Mucosa of descending colon (tissue), 3 donors: ENCODE measurements around the gene DPRX. TPM values are rescaled to one million over a fixed set of nuclear protein-coding genes. Genes with fewer than 3 reads are reported as not detected.

ENCODE experiments used
- ATAC-seq: fragments of 200-7000 bp; cut with Tn5 transposase; one replicate; pipeline ENCODE4 v1.9.1; 2020; ENCODE audit warnings: mild to moderate bottlenecking, moderate library complexity
- DNase-seq, 3 donors: peaks; one replicate each; pipeline ENCODE4 v3.0.0-alpha.2; 2020
- H3K36me3 ChIP-seq: fragments of 200-600 bp; one replicate; pipeline ENCODE4 v1.8.0; 2021; ENCODE audit warnings: low read depth, mild to moderate bottlenecking
- H3K4me1 ChIP-seq: fragments of 200-600 bp; one replicate; pipeline ENCODE4 v1.8.0; 2021; ENCODE audit warnings: low read depth, mild to moderate bottlenecking
- H3K4me3 ChIP-seq: fragments of 200-600 bp; one replicate; pipeline ENCODE4 v1.8.0; 2021; ENCODE audit warnings: mild to moderate bottlenecking
- H3K9me3 ChIP-seq: fragments of 200-600 bp; one replicate; pipeline ENCODE4 v1.8.0; 2021; ENCODE audit warnings: mild to moderate bottlenecking
- intact Hi-C, 2 donors: fragments of 100-400 bp; cut with DNase I in 1 of 2; cut with micrococcal nuclease in 1 of 2; formaldehyde crosslinking; loops; one replicate each; pipeline versions ENCODE4 v1.11.0 to v1.11.1; 2022; cut with DNase I, micrococcal nuclease
- total RNA-seq, 3 donors: library from RNA; stranded (reverse); fragmentation: NEBNext Ultra II Directional in 2 of 3; extraction: Animal tissue kit (Norgen Biotek cat#: 25700) in 2 of 3; gene quantifications; one replicate each; pipeline versions ENCODE4 v1.2.1 to v1.2.4, GENCODE V29; 2021 to 2023
- TF ChIP-seq, protein P1 (sequence below): fragments of 200-600 bp; IDR thresholded peaks from one replicate; pipeline ENCODE4 v1.8.0; 2022; ENCODE audit warnings: antibody characterized with exemption, mild to moderate bottlenecking
- donor health status: DM: no; HTN: no; CAD: no; lungs with moderate emphysema.
- donor health status: DM: no; HTN: no; CAD: no.
- donor health status: DM: no; HTN: yes; CAD: no.

DPRX gene
- total RNA-seq, 3 donors from 2014 or later = not detected

DNA sequence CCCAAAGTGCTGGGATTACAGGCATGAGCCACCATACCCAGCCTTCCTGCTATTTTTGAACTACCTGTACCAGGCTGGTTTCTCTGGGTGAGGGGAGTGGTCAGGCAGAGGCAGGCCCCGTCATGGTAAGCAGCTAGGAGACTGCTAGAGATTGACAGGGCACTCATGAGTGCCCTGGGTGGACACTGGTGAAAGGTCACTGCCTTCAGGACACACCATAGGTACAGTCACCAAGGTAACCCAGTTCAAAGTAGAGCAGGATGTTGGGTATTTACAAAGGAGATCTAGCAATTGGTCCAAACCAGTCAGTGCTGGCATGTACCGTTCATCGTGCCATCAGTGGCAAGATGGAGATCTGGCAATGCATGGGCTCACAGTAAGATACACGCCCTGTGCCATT is 25.5 kb downstream of the DPRX start:
- TF ChIP-seq, protein P1, sequence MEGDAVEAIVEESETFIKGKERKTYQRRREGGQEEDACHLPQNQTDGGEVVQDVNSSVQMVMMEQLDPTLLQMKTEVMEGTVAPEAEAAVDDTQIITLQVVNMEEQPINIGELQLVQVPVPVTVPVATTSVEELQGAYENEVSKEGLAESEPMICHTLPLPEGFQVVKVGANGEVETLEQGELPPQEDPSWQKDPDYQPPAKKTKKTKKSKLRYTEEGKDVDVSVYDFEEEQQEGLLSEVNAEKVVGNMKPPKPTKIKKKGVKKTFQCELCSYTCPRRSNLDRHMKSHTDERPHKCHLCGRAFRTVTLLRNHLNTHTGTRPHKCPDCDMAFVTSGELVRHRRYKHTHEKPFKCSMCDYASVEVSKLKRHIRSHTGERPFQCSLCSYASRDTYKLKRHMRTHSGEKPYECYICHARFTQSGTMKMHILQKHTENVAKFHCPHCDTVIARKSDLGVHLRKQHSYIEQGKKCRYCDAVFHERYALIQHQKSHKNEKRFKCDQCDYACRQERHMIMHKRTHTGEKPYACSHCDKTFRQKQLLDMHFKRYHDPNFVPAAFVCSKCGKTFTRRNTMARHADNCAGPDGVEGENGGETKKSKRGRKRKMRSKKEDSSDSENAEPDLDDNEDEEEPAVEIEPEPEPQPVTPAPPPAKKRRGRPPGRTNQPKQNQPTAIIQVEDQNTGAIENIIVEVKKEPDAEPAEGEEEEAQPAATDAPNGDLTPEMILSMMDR = no peak
- no peak overlapping the region for H3K4me3 ChIP-seq
- ATAC-seq (no peak), DNase-seq (no peak)
- no peaks in the 10 kb centered on the region for H3K36me3 ChIP-seq
- intact Hi-C loops = no loop called here
- peaks cover 43% of the 10 kb centered on the region for H3K9me3 ChIP-seq
- H3K4me1 ChIP-seq = no peaks in the 10 kb centered on the region

DNA sequence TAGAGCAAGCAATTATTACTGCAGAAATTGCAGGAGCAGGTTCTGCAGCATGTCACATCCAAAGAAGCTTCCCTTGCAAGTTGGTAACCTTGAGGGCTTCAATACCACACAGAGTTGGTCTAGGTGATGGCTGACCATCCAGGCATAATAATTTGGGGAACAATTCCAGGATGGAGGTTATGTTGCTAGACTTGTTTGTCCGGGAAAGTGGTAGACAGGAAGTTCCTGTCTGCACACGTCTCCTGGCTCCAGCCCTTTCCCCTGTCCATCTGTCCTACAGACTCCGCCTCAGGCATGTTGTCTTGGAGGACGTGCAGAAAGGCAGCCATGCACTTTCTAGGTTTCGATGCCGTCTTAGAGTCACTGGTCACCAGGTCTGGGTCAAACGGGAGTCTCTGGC is 26.0 kb downstream of the DPRX start:
- TF ChIP-seq, protein P1 = no peak
- ATAC-seq (no peak), DNase-seq (no peak)
- Histone ChIP-seq H3K36me3 (no peaks in the 10 kb centered on the region), H3K9me3 (peaks cover 38% of the 10 kb centered on the region), H3K4me3 (no peak overlapping the region), H3K4me1 (no peaks in the 10 kb centered on the region)
- intact Hi-C loops = no loop called here

DNA sequence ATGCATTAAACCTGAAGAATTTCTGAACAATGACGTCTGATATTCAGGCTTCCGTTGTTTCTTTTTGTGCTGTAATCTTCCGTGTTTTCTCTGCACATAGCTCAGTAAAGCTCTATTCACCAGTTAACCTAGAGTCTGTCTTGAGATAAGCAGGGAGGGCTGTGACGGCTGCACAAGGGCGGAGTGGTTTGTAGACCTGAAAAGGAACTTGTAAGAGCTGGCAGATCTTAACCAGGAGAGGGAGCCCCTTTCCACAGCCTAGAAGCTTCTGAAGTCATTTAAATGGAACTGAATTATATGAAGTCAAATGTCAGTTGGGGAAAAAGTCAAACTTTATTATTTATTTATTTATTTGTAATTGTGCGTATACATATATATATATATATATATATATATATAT is 27.5 kb downstream of the DPRX start:
- Histone ChIP-seq H3K36me3 (no peaks in the 10 kb centered on the region), H3K9me3 (peaks cover 28% of the 10 kb centered on the region), H3K4me3 (no peak overlapping the region), H3K4me1 (no peaks in the 10 kb centered on the region)
- ATAC-seq (no peak), DNase-seq (no peak)
- TF ChIP-seq, protein P1 = no peak
- intact Hi-C loops = no loop called here

DNA sequence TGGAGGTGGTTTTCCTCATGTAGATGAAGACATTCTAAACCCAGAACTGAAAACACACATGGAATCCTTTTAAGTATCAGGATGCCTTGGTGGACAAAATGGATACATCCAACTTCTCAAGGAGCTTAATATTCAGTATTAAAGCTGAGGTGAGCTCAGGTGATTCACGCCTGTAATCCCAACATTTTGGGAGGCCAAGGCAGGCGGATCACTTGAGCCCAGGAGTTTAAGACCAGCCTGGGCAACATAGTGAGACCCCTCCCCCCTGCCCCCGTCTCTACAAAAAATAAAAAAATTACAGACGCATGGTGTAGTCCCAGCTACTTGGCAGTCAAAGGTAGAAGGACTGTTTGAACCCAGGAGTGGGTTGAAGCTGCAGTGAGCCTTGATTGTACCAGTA is 28.8 kb downstream of the DPRX start:
- intact Hi-C loops = no loop called here
- Histone ChIP-seq H3K4me3 (no peak overlapping the region), H3K4me1 (no peaks in the 10 kb centered on the region), H3K36me3 (no peaks in the 10 kb centered on the region), H3K9me3 (peaks cover 16% of the 10 kb centered on the region)
- DNase-seq (no peak), ATAC-seq (no peak)
- TF ChIP-seq, protein P1 = no peak

DNA sequence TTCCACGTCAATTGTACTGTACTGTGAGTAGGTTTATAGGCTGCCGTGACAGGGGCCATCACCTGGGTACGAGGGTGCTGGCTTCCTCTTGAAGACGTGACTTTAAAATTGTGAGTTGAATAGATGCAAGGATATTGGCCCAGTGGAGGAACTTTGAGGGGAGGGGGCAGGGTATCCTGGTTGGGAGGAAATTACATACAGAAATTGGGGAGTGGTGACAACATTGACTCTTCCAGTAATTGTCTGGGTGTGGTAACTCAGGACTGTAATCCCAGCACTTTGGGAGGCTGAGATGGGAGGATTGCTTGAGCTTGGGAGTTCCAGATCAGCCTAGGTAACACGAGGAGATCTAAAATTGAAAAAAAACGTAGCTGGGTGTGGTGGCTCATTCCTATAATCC is 30.4 kb downstream of the DPRX start:
- TF ChIP-seq, protein P1 = no peak
- ATAC-seq = no peak
- H3K9me3 ChIP-seq = peaks cover 4% of the 10 kb centered on the region
- no peak overlapping the region for H3K4me3 ChIP-seq
- no peak for DNase-seq
- intact Hi-C loops = no loop called here
- H3K36me3 ChIP-seq = no peaks in the 10 kb centered on the region
- no peaks in the 10 kb centered on the region for H3K4me1 ChIP-seq

DNA sequence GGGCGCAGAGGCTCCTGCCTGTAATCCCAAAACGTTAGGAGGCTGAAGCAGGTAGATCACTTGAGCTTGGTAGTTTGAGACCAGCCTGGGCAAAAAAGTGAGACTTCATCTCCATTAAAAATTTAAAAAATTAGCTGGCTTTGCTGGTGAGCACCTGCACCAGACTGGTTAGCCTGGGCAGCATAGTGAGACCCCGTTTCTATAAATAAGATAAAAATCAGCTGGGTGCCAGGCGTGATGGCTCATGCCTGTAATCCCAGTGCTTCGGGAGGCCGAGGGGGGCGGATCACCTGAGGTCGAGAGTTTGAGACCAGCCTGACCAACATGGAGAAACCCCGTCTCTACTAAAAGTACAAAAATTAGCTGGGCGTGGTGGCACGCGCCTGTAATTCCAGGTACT is 32.4 kb downstream of the DPRX start:
- peaks cover 6% of the 10 kb centered on the region for H3K9me3 ChIP-seq
- no peak overlapping the region for H3K4me3 ChIP-seq
- no peaks in the 10 kb centered on the region for H3K36me3 ChIP-seq
- TF ChIP-seq, protein P1 = no peak
- intact Hi-C loops = no loop called here
- H3K4me1 ChIP-seq = no peaks in the 10 kb centered on the region
- DNase-seq = no peak
- no peak for ATAC-seq
